CD4-positive, alpha-beta T cell treated with Interleukin-15 for 4 hours (primary cell): Measurements from ENCODE around the gene RILPL2.
A peak's percentile ranks its signal among the peaks of the same experiment; 100 is the strongest.
"Not testable (repeated sequence)": the region's sequence is repeated elsewhere in the genome, so short reads cannot be mapped to it uniquely, and the experiment has no call there.

Source experiments
- DNase-seq: peaks from one replicate; pipeline ENCODE4 v3.0.0-alpha.2; 2020; ENCODE audit warnings: low spot score

Gene RILPL2

GRCh38 chr12:123449856-123450255, 13.4 kb upstream of the RILPL2 start:
- no peak for DNase-seq

DNA sequence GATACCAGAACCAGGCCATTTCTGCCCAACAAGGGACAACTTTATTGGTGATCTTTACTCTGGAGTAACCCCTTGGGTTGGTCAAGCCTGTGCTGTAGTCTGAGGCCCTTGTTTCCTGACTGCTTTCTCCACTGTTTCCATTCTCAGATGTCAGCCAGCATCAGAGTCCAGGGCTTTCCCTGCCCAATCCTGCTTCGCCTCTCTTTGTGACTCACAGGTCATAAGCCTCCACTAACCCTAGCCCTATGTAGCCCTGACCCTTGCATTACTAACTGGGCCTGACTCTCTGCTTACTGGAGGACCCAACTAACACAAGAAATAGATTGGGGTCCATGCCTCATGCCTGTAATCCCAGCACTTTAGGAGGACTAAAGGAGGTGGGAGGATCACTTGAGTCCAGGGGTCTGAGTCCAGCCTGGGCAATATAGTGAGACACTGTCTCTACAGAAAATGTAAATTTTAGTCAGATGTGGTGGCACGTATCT, 12.8 kb upstream of the RILPL2 start:
- no peak for DNase-seq

GRCh38 chr12:123446333-123446713, 9.8 kb upstream of the RILPL2 start:
- DNase-seq: no peak

- no peak for DNase-seq
Observed at GRCh38 chr12:123445388-123446332, 9.2 kb upstream of the RILPL2 start.

DNA sequence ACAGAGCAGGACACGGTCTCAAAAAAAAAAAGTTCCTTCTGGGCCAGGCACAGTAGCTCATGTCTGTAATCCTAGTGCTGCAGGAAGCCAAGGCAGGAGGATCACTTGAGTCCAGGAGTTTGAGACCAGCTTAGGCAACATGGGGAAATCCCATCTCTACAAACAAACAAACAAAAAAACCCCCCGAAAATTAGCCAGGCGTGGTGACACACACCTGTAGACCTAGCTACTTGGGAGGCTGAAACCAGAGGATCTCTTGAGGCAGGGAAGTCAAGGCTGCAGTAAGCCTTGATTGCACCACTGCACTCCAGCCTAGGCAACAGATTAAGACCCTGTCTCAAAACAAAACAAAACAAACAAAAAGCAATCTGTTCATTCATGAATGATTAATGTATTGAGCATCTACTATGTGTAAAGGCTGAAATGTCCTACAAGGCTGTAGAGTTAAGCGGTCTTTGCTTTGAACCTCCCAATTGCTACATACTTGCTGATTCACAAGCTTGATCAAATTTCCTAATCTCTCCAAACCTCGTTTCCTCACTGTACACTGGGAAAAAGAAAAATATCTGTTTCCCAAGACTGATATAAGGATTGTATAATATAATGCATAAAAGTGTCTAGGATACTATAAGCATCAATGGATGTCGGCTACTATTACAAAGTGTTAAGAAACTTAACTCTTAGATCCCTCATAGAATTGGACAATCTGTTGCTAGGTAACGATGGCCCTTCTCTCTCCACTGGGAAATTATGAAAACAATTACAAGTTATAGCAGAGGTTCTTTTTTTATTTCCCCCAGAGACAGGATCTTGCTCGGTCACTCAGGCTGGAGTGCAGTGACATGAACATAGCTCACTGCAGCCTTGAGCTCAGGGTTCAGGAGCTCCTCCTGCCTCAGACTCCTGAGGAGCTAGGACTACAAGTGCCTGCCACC, 7.9 kb upstream of the RILPL2 start:
- no peak for DNase-seq

GRCh38 chr12:123442774-123443173, 6.3 kb upstream of the RILPL2 start:
- DNase-seq: no peak

DNA sequence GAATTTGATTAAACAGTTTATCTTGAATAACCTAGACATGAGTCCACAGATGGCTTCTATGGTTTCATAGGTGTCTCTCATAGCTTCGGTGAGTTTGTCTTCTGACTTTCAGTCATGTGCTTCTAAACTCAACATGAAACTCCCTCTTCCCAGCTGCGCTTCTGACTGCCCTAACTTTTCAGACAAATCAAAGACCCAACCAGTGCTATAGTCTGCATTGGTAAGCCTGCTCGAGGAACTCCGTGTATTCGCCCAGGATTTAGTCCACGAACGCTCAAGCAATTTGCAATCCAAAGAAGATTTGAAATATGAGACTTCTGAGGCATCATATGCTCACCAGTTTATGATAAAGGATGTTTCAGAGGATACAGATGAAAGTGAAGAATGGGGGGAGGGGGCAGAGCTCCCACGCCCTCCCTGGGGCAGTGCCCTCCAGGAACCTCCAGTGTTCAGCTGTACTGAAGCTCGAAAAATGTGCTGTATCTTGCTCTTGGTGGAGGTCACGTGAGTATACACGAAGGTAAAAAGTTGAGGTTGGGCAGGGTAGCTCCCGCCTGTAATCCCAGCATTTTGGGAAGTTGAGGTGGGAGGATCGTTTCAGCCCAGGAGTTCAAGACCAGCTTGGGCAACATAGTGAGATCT, 5.2 kb upstream of the RILPL2 start:
- DNase-seq: no peak

DNA sequence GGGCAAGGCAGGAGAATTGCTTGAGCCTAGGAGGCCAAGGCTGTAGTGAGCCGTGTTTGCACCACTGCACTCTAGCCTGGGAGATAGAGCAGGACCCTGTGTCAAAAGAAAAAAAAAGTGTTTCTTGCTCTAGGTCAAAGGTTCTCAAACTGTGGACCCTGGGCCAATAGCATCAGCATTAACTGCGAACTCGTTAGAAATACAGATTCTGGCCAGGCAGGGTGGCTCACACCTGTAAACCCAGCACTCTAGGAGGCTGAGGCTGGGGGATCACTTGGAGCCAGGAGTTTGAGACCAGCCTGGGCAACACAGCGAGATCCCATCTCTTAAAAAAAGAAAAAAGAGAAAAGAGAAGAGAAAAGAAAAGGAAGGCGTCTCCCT, 858 bp downstream of the RILPL2 start:
- DNase-seq: no peak

- DNase-seq: no peak
Observed at GRCh38 chr12:123433615-123434014, 2.9 kb downstream of the RILPL2 start.

DNA sequence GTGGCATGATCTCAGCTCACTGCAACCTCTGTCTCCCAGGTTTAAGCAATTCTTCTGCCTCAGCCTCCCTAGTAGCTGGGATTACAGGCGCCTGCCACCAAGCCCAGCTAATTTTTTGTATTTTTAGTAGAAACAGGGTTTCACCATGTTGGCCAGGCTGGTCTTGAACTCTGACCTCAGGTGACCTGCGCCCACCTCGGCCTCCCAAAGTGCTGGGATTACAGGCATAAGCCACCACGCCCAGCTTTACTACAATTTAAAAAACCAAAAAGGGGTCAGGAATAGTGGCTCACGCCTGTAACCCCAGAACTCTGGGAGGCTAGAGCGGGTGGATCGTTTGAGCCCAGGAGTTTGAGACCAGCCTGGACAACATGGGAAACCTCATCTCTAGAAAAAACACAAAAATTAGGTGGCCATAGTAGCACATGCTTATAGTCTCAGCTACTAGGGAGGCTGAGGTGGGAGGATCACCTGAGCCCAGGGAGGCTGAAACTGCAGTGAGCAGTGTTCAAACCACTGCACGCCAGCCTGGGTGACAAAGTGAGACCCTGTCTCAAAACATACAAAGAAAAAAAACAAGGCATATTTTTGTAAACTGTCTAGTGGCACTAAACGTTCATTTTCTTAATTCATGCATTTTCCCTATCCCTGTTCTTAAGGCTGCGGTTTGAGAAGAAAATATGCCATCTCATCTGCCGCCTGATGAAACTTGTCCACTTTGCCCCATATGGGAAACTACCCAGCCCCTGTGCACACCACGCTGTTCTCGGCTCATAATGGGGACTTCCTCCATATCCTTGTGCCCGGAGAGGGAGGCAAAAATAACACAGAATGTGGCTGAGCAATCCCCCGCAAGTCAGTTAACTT, 4.3 kb downstream of the RILPL2 start:
- DNase-seq: peak; percentile 36

GRCh38 chr12:123429101-123429500, 7.4 kb downstream of the RILPL2 start:
- DNase-seq: not testable (repeated sequence)

DNA sequence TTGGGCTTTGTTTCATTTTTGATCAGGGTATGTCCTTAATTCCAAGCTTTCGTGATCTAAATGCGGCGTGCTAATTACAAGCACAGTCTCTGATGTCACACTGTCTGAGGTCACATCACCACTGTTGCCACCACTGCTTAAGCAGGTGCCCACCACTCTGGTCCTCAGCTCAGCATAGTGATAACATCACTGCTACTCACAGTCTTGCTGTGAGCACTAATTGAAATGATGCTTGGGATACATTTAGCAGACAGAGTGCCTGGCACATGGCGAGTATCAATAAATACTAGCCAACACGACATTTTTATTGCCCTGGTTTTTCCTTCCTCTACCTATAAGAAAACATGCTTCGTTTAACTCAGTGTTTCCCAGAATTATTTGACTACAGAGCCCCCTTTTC, 7.9 kb downstream of the RILPL2 start:
- DNase-seq: no peak

- peak; percentile 57 for DNase-seq
Observed at GRCh38 chr12:123427036-123427769, 9.3 kb downstream of the RILPL2 start.

DNA sequence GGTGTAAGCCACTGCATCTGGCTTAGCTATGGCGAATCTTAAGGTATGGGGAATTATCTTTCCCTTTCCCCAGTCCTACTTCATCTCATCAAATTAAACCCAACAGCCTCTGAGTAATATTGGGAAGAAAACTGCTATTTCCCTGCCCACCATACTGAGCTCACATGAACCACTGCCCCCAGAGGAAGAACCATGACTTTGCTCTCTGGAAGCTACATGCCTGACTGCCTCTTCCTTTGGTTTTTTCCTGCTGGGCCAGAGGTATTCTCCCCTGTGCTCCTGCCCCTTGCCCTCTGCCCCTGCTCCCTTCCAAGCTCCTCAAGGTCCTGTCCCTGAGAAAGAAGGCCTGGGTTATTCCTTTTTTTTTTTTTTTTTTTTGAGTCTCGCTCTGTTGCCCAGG, 15.2 kb downstream of the RILPL2 start:
- no peak for DNase-seq

DNA sequence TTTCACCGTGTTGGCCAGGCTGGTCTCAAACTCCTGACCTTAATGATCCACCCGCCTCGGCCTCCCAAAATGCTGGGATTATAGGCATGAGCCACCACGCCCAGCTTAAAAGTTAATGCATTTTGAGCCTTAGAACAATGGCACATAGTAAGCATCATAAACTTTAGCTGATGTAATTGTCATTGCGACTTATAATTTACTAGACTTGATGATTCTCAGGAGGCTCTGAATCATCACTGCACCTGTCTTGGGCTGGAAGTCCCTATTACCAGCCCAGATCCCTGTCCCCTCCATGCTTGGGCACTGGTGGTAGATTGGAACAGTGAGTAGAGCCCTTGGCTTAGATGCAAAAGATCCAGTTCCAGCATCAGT, 26.5 kb downstream of the RILPL2 start:
- DNase-seq: no peak

GRCh38 chr12:123409284-123410040, 27.0 kb downstream of the RILPL2 start:
- DNase-seq: not testable (repeated sequence)

DNA sequence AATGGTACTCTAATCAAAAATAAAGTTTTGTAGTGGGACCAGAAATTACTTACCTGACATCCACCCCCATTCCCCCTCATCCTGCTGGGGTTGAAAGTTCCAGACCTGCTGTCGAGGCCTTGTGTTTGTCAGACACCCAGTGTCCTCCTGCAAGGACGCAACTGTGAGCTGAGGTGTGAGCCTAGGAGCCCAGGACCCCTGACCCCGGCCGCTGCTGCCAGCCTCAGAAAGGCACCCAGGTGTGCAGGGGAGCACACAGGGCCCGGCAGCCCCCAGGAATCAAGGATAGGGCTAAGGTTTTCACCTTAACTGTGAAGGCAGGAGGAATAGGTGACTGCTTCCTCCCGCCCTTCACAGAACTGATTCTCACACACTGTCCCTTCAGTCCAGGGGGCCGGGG, 27.9 kb downstream of the RILPL2 start:
- not testable (repeated sequence) for DNase-seq

DNA sequence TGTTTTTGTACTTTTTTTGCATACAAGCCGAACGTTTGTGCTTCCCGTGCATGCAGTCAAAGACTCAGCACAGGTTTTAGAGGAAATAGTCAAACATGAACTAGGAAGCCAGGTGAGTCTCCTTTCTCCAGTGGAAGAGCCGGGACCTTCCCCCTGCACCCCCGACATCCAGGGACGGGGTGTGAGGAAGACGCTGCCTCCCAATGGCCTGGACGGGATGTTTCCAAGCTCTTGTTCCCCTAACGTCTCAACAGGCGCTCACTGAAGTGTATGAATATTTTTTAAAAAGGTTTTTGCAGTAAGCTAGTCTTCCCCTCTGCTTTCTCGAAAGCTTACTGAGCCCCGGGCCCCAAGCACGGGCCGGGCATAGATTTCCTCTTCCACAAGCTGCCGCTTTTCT, 28.6 kb downstream of the RILPL2 start:
- DNase-seq: not testable (repeated sequence)

- DNase-seq: not testable (repeated sequence)
Observed at GRCh38 chr12:123407269-123407668, 29.2 kb downstream of the RILPL2 start.

DNA sequence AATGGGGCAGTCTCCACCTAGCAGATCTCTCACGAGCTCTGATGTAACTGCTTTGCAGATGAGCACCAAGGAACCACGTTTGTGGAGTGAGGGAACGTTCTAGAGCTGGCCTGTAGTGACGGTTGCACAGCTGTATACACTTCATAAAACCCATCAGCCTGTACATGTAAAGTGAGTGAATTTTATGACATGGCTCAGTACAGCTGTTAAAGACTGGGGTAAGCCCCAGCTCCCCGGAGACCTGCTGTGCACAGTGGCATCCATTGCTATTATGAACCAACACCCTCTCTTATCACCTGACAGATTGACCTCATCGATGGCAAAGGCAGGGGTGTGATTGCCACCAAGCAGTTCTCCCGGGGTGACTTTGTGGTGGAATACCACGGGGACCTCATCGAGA, 31.9 kb downstream of the RILPL2 start:
- no peak for DNase-seq
